ENCODE results near the gene PACSIN3. TPM values are rescaled to one million over a fixed set of nuclear protein-coding genes. Genes with fewer than 3 reads are reported as not detected.

The PACSIN3 gene
- total RNA-seq, 3 donors from 2014 or later (not counting 1 experiment from before 2014, with no cell fraction given), result 1.3 TPM; not detected in 2

DNA sequence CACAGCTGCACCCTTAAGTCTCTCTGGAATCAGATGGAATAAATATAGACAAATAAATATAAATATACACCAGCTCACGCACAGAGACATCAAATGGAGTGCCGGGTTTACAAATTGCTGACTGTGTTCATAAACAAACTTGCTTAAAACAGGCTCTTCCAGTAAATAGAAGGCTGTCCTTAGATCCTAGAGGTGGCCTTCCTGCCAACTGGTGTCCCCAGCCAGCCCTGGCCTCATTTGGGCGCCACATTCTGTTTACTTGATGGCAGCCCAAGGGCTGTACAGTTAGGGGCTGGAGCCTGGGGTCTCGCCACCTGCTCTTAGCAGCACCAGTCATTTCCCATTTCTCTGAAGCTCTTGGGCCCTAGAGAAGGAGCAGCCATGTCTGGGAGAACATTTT is 30.4 kb downstream of the PACSIN3 start:
- TF ChIP-seq, protein P1, sequence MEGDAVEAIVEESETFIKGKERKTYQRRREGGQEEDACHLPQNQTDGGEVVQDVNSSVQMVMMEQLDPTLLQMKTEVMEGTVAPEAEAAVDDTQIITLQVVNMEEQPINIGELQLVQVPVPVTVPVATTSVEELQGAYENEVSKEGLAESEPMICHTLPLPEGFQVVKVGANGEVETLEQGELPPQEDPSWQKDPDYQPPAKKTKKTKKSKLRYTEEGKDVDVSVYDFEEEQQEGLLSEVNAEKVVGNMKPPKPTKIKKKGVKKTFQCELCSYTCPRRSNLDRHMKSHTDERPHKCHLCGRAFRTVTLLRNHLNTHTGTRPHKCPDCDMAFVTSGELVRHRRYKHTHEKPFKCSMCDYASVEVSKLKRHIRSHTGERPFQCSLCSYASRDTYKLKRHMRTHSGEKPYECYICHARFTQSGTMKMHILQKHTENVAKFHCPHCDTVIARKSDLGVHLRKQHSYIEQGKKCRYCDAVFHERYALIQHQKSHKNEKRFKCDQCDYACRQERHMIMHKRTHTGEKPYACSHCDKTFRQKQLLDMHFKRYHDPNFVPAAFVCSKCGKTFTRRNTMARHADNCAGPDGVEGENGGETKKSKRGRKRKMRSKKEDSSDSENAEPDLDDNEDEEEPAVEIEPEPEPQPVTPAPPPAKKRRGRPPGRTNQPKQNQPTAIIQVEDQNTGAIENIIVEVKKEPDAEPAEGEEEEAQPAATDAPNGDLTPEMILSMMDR (IDR thresholded peaks at IDR 0.05), result no peak
- 91% methylated on average over 4 of the region's 4 CpGs for WGBS (ENCODE audit: insufficient coverage)
- H3K4me3 ChIP-seq (ENCODE audit: low read length), result no peak overlapping the region
- H3K4me1 ChIP-seq (ENCODE audit: control insufficient read depth, insufficient read depth, low read length), result peaks cover 31% of the 10 kb centered on the region
- ATAC-seq, result no peak
- DNase-seq, result no peak
- no peaks in the 10 kb centered on the region for H3K36me3 ChIP-seq (ENCODE audit: control insufficient read depth, insufficient read depth, low read length)
- no peak overlapping the region for H3K27ac ChIP-seq (ENCODE audit: low read length)
- Mint-ChIP-seq H3K9me3 (no peaks in the 10 kb centered on the region), H3K4me1 (peaks cover 26 to 30% of the 10 kb centered on the region in 2 donors), H3K27me3 (ENCODE audit: low read depth in 2 of 2) (no peaks in the 10 kb centered on the region), H3K27ac (peak overlapping the region in 1 of 2 donors; percentile 87), H3K36me3 (no peaks in the 10 kb centered on the region), H3K4me3 (no peak overlapping the region)
- H3K27me3 ChIP-seq (ENCODE audit: control insufficient read depth, insufficient read depth, low read length), result no peaks in the 10 kb centered on the region
- no peaks in the 10 kb centered on the region for H3K9me3 ChIP-seq (ENCODE audit: control insufficient read depth, insufficient read depth, low read length)
- intact Hi-C loops (cut with micrococcal nuclease), result no loop called here

DNA sequence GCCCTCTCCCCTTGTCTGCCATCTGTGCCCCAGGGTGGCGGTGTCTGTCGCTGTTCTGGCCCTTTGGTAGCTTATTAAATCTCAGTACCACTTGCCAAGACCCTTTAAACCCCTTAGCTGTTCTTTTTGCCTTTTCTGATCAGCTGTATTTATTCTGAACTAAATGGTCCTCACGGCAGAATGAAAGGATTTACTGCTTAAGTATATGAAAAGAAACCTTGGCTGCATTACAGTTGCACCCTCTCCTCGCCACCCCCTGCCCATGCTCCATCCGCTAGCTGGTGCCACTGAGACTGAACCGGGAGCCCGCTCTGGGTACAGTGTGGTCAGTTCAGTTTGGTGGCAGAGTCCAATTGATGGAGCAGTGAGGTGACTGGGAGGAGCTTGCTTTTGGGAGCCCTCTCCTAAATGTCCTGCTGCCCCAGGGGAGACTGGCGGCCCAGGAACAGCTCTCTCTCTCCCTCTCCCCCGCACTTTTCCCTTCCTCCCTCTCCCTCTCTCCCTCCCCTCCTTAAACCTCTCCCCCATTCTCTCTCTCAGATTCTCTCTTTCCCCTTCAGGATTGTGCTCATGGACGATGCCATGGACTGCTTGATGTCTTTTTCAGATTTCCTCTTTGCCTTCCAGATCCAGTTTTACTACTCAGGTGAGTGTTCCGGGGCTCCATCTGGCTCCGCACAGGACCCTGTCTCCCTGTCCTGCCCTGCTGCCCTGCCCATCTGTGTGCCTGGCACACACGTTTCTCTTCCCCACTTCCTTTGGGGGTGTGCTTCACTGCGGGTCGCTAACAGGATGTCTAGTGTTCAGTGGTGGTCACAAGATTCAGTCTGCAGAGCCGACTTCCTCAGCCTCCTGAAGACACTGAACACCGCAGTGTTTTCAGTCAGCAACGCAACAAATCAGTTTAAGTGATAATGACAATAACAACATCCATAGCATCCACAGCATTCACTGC is 31.3 kb downstream of the PACSIN3 start:
- H3K36me3 ChIP-seq (ENCODE audit: control insufficient read depth, insufficient read depth, low read length), result no peaks in the 10 kb centered on the region
- H3K9me3 ChIP-seq (ENCODE audit: control insufficient read depth, insufficient read depth, low read length), result no peaks in the 10 kb centered on the region
- DNase-seq (peak in 1 of 2 donors; percentile 69), ATAC-seq (peak; percentile 80 to 89 (median 85))
- WGBS (ENCODE audit: insufficient coverage), result 34% methylated on average over 18 of the region's 18 CpGs
- Mint-ChIP-seq H3K27ac (peak overlapping the region; percentile 64 to 87), H3K4me1 (peaks cover 26 to 30% of the 10 kb centered on the region in 2 donors), H3K27me3 (ENCODE audit: low read depth in 2 of 2) (no peaks in the 10 kb centered on the region), H3K36me3 (no peaks in the 10 kb centered on the region), H3K9me3 (no peaks in the 10 kb centered on the region), H3K4me3 (peak overlapping the region; percentile 64)
- intact Hi-C loops (cut with micrococcal nuclease), result no loop called here
- TF ChIP-seq, protein P1 (IDR thresholded peaks at IDR 0.05), result no peak
- H3K4me1 ChIP-seq (ENCODE audit: control insufficient read depth, insufficient read depth, low read length), result peaks cover 31% of the 10 kb centered on the region
- H3K27me3 ChIP-seq (ENCODE audit: control insufficient read depth, insufficient read depth, low read length), result no peaks in the 10 kb centered on the region
- peak overlapping the region; percentile 39 for H3K27ac ChIP-seq (ENCODE audit: low read length)
- H3K4me3 ChIP-seq (ENCODE audit: low read length), result no peak overlapping the region

DNA sequence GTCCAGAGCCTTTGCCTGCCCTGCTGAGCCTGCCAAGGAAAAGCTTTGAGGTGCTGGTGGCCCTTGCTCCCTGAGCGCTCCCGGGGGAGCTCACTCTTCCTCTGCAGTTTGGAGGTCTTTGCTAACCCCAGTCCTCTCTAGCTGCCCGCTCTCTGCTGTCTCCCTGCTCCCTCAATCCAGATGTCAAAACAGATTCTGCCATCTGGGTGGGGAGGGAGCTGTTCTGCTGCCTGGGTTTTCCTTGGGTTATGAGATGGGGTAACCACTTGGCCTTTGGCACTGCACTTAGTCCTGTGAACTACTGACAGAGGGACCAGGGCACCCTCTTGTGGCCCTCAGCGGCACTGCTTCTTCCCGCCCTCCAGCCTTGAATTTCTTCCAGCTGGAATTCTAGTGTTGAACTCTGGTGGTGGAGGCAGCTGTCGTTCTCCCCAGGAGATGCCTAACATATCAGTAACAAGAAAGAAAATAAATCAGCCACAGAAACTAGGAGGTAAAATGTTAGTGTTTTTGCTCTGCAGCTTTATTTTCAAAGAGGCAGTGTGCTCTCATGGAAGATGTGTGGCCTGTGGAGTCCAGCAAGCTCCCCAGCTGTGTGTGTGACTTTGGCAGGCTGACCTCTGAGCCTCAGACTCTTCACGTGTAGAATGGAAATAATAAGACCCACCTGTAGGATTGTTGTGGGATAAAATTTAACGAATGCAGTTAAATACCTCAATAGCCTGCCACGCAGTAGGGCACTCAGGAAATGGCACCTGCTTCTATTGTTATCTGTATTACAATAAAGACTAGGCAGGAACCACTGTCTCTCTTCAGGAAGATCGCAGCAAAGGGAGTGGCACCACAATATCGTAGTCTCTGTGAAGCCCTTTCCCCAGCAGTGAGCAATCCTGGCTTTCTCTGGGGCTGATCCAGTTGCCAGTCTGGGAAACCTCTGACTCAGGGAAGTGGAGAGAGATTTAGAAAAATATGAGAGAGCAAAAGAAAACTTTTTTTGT is 33.0 kb downstream of the PACSIN3 start:
- 68% methylated on average over 10 of the region's 11 CpGs for WGBS (ENCODE audit: insufficient coverage)
- Mint-ChIP-seq H3K4me1 (peaks cover 26 to 30% of the 10 kb centered on the region in 2 donors), H3K9me3 (no peaks in the 10 kb centered on the region), H3K27ac (peak overlapping the region; percentile 12 to 24), H3K36me3 (no peaks in the 10 kb centered on the region), H3K27me3 (ENCODE audit: low read depth in 2 of 2) (no peaks in the 10 kb centered on the region), H3K4me3 (peak overlapping the region; percentile 9)
- H3K4me1 ChIP-seq (ENCODE audit: control insufficient read depth, insufficient read depth, low read length), result peaks cover 31% of the 10 kb centered on the region
- no peaks in the 10 kb centered on the region for H3K36me3 ChIP-seq (ENCODE audit: control insufficient read depth, insufficient read depth, low read length)
- H3K9me3 ChIP-seq (ENCODE audit: control insufficient read depth, insufficient read depth, low read length), result no peaks in the 10 kb centered on the region
- H3K27ac ChIP-seq (ENCODE audit: low read length), result no peak overlapping the region
- ATAC-seq (peak; percentile 54 to 70 (median 64)), DNase-seq (peak; percentile 31 to 77)
- no peak overlapping the region for H3K4me3 ChIP-seq (ENCODE audit: low read length)
- intact Hi-C loops (cut with micrococcal nuclease), result loop anchor here (1.0 kb wide), 1 partner anchor 264 kb away; no protein-coding TSS in a partner anchor
- TF ChIP-seq, protein P1 (IDR thresholded peaks at IDR 0.05), result peak; percentile 75
- no peaks in the 10 kb centered on the region for H3K27me3 ChIP-seq (ENCODE audit: control insufficient read depth, insufficient read depth, low read length)
